Measurements from ENCODE around the gene AGT.

- TF ChIP-seq POLR2AphosphoS2 (conservative IDR thresholded peaks at IDR 0.05; ENCODE audit: low read length): no peak
- TF ChIP-seq TP53 (CRISPR knock-in tag; IDR thresholded peaks at IDR 0.05): no peak
- TF ChIP-seq SMC3 (IDR thresholded peaks at IDR 0.05): no peak
- no peak for TF ChIP-seq POLR2A (IDR thresholded peaks at IDR 0.05; ENCODE audit: low read length)
- no peak for TF ChIP-seq CTCF (IDR thresholded peaks at IDR 0.05)
- TF ChIP-seq RFX5 (IDR thresholded peaks at IDR 0.05): no peak
- TF ChIP-seq, protein P1, sequence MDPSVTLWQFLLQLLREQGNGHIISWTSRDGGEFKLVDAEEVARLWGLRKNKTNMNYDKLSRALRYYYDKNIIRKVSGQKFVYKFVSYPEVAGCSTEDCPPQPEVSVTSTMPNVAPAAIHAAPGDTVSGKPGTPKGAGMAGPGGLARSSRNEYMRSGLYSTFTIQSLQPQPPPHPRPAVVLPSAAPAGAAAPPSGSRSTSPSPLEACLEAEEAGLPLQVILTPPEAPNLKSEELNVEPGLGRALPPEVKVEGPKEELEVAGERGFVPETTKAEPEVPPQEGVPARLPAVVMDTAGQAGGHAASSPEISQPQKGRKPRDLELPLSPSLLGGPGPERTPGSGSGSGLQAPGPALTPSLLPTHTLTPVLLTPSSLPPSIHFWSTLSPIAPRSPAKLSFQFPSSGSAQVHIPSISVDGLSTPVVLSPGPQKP (IDR thresholded peaks at IDR 0.05; ENCODE audit: low read depth, low read length): no peak
- no peak for TF ChIP-seq JUNB (IDR thresholded peaks at IDR 0.05)
- no peak for TF ChIP-seq MAFK (IDR thresholded peaks at IDR 0.05; ENCODE audit: partially characterized antibody)
- TF ChIP-seq EP300 (IDR thresholded peaks at IDR 0.05): no peak
- no peak for TF ChIP-seq MYC (IDR thresholded peaks at IDR 0.05; ENCODE audit: borderline replicate concordance, low read length)
- no peak for TF ChIP-seq ZSCAN20 (CRISPR knock-in tag; IDR thresholded peaks at IDR 0.05)
- TF ChIP-seq BHLHE40 (IDR thresholded peaks at IDR 0.05; ENCODE audit: low read depth, low read length): no peak
Observed at GRCh38 chr1:230661976-230662375, 51.9 kb downstream of the AGT start.

Data from A549 (cell line).